ENCODE data around the gene DPH2. TPM values are rescaled to one million over a fixed set of nuclear protein-coding genes. Genes with fewer than 3 reads are reported as not detected.

The DPH2 gene
- polyA plus RNA-seq, 1 of the 3 experiments (the other 2 are of a cell fraction) = 76.9 TPM

DNA sequence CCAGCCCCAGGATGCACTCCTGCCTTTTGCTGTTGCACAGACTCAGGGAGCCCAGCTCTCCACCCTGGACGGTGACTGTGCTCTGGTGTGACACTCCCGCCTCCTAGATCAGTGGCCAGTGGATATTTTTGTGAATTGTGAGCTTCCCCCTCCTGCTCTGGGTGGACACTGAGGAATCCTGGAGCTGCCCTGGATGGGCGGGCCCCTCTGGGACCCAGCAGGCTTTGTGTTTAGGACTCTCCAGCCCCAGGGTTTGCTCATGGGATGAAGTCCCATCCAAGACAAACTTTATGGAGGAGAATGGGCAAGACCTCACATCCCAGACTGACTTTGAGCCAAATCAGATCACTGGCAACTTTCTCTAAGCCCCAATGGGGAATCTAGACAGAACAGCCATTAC is 45.4 kb downstream of the DPH2 start (continued):
- TF ChIP-seq NRF1 (IDR thresholded peaks at IDR 0.05; ENCODE audit: low read depth, low read length) (no peak), FOSL2 (IDR thresholded peaks at IDR 0.05; ENCODE audit: borderline replicate concordance, low read depth) (no peak)
- TF ChIP-seq, protein P1, sequence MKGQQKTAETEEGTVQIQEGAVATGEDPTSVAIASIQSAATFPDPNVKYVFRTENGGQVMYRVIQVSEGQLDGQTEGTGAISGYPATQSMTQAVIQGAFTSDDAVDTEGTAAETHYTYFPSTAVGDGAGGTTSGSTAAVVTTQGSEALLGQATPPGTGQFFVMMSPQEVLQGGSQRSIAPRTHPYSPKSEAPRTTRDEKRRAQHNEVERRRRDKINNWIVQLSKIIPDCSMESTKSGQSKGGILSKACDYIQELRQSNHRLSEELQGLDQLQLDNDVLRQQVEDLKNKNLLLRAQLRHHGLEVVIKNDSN (IDR thresholded peaks at IDR 0.05; ENCODE audit: borderline replicate concordance, low read depth) = no peak

- no peak for DNase-seq
- no peaks in the 10 kb centered on the region for H3K36me3 ChIP-seq (replicated peaks in 1 of 2; ENCODE audit: control insufficient read depth in 1 of 2, insufficient read depth in 2 of 2, low read length in 1 of 2)
- no peak overlapping the region for H3K4me2 ChIP-seq
- H3K27ac ChIP-seq (ENCODE audit: low read depth in 2 of 2, low read length in 1 of 2) = no peak overlapping the region
- H3K4me3 ChIP-seq (ENCODE audit: low read depth in 2 of 2, low read length in 1 of 2) = no peak overlapping the region
- POLR2A ChIA-PET = interaction anchor here (0.6 kb wide), 1 partner anchor 165 kb away, joined by 3 read pairs; no protein-coding TSS in a partner anchor
- H3K79me2 ChIP-seq (ENCODE audit: insufficient read depth) = no peaks in the 10 kb centered on the region
- H4K20me1 ChIP-seq (ENCODE audit: insufficient read depth) = no peaks in the 10 kb centered on the region
- no peak overlapping the region for H2AFZ ChIP-seq (ENCODE audit: low read depth)
- no peaks in the 10 kb centered on the region for H3F3A ChIP-seq (replicated peaks; ENCODE audit: insufficient read depth)
- no peak overlapping the region for H3K9ac ChIP-seq
- no peaks in the 10 kb centered on the region for H3K9me2 ChIP-seq
- CTCF ChIA-PET = interaction anchor here (1.3 to 25.6 kb wide), 3 partner anchors 19 to 31 kb away, joined by 5 to 598 read pairs (median 77); partner anchors contain the start of gene CCDC24
- WGBS (ENCODE audit: low lambda C conversion rate) = 93% methylated on average over 11 of the region's 20 CpGs
- no peaks in the 10 kb centered on the region for H3K9me3 ChIP-seq
- H3K4me1 ChIP-seq (ENCODE audit: control insufficient read depth in 1 of 2, insufficient read depth in 2 of 2, low read depth in 1 of 2, low read length in 1 of 2) = peaks cover 3 to 6% of the 10 kb centered on the region in 2 experiments; a peak in 2 of 4 replicates
- TF ChIP-seq, protein P2, sequence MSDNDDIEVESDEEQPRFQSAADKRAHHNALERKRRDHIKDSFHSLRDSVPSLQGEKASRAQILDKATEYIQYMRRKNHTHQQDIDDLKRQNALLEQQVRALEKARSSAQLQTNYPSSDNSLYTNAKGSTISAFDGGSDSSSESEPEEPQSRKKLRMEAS (IDR thresholded peaks at IDR 0.05; ENCODE audit: low read depth) = no peak
- TF ChIP-seq GATA2 (CRISPR knock-in tag; IDR thresholded peaks at IDR 0.05) = no peak
- no peak for TF ChIP-seq GABPA (IDR thresholded peaks at IDR 0.05; ENCODE audit: low read depth)
- H3K27me3 ChIP-seq (ENCODE audit: insufficient read depth) = no peaks in the 10 kb centered on the region
Observed at GRCh38 chr1:44016041-44016889, 46.5 kb downstream of the DPH2 start.

- CTCF ChIA-PET = interaction anchor here (1.0 to 25.6 kb wide), 5 partner anchors 11 to 82 kb away, joined by 3 to 598 read pairs (median 3); partner anchors contain the start of genes CCDC24 and IPO13
- Histone ChIP-seq H2AFZ (ENCODE audit: low read depth) (no peak overlapping the region), H3K4me3 (ENCODE audit: low read depth in 2 of 2, low read length in 1 of 2) (no peak overlapping the region), H3K36me3 (replicated peaks in 1 of 2; ENCODE audit: control insufficient read depth in 1 of 2, insufficient read depth in 2 of 2, low read length in 1 of 2) (no peaks in the 10 kb centered on the region), H3K9me3 (no peaks in the 10 kb centered on the region), H4K20me1 (ENCODE audit: insufficient read depth) (no peaks in the 10 kb centered on the region), H3K9me2 (no peaks in the 10 kb centered on the region), H3F3A (replicated peaks; ENCODE audit: insufficient read depth) (no peaks in the 10 kb centered on the region), H3K4me2 (no peak overlapping the region), H3K9ac (no peak overlapping the region), H3K27ac (ENCODE audit: low read depth in 2 of 2, low read length in 1 of 2) (no peak overlapping the region), H3K4me1 (ENCODE audit: control insufficient read depth in 1 of 2, insufficient read depth in 2 of 2, low read depth in 1 of 2, low read length in 1 of 2) (peaks cover 0 to 6% of the 10 kb centered on the region in 2 experiments; a peak in 2 of 4 replicates), H3K27me3 (ENCODE audit: insufficient read depth) (no peaks in the 10 kb centered on the region), H3K79me2 (ENCODE audit: insufficient read depth) (no peaks in the 10 kb centered on the region)
- no peak for DNase-seq
- POLR2A ChIA-PET = interaction anchor here (0.6 kb wide), 1 partner anchor 164 kb away, joined by 3 read pairs; no protein-coding TSS in a partner anchor
- 98% methylated on average over 12 of the region's 20 CpGs for WGBS (ENCODE audit: low lambda C conversion rate)
- TF ChIP-seq, protein P1 (IDR thresholded peaks at IDR 0.05; ENCODE audit: borderline replicate concordance, low read depth) = no peak
- no peak for TF ChIP-seq EZH2phosphoT487 (IDR thresholded peaks at IDR 0.05; ENCODE audit: borderline replicate concordance, low read depth)
- no peak for TF ChIP-seq FOXM1 (IDR thresholded peaks at IDR 0.05; ENCODE audit: low read depth)
- TF ChIP-seq POLR2AphosphoS5 (IDR thresholded peaks at IDR 0.05; ENCODE audit: low read depth, low read length) = no peak
- TF ChIP-seq NRF1 (IDR thresholded peaks at IDR 0.05; ENCODE audit: low read depth, low read length) = no peak
- TF ChIP-seq RFX5 (IDR thresholded peaks at IDR 0.05; ENCODE audit: low read length) = no peak
- TF ChIP-seq ELF1 (IDR thresholded peaks at IDR 0.05) = no peak
- TF ChIP-seq MEF2A (IDR thresholded peaks at IDR 0.05; ENCODE audit: borderline replicate concordance, low read depth) = no peak
- no peak for TF ChIP-seq SMC3 (IDR thresholded peaks at IDR 0.05; ENCODE audit: low read depth, low read length)
- TF ChIP-seq TAF1 (IDR thresholded peaks at IDR 0.05; ENCODE audit: borderline replicate concordance, low read depth, low read length) = no peak
- TF ChIP-seq, protein P2 (IDR thresholded peaks at IDR 0.05; ENCODE audit: low read depth) = no peak
- no peak for TF ChIP-seq MXI1 (IDR thresholded peaks at IDR 0.05; ENCODE audit: low read depth, low read length)
- TF ChIP-seq, protein P3, sequence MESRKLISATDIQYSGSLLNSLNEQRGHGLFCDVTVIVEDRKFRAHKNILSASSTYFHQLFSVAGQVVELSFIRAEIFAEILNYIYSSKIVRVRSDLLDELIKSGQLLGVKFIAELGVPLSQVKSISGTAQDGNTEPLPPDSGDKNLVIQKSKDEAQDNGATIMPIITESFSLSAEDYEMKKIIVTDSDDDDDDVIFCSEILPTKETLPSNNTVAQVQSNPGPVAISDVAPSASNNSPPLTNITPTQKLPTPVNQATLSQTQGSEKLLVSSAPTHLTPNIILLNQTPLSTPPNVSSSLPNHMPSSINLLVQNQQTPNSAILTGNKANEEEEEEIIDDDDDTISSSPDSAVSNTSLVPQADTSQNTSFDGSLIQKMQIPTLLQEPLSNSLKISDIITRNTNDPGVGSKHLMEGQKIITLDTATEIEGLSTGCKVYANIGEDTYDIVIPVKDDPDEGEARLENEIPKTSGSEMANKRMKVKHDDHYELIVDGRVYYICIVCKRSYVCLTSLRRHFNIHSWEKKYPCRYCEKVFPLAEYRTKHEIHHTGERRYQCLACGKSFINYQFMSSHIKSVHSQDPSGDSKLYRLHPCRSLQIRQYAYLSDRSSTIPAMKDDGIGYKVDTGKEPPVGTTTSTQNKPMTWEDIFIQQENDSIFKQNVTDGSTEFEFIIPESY (IDR thresholded peaks at IDR 0.05; ENCODE audit: borderline replicate concordance, low read depth) = no peak
Observed at GRCh38 chr1:44016890-44017400, 47.1 kb downstream of the DPH2 start.

All from SK-N-SH (cell line).